OCI-LY1 (cell line): ENCODE measurements around the gene BPIFB4.

Experiments used
- CTCF ChIP-seq: fragments of 200-600 bp; sonication (generic), shearing (Covaris generic); IDR thresholded peaks from 2 replicates; pipeline ENCODE4 v1.5.1; 2017; ENCODE audit warnings: mild to moderate bottlenecking, antibody characterized with exemption, low read length, moderate library complexity, mixed read lengths
- EZH2 ChIP-seq: fragments of 200-600 bp; sonication (generic), shearing (Covaris generic); IDR thresholded peaks from 2 replicates; pipeline ENCODE4 v1.8.0; 2017; ENCODE audit warnings: borderline replicate concordance, mixed run types, mild to moderate bottlenecking, antibody characterized with exemption, low read length, moderate library complexity, mixed read lengths

- TF ChIP-seq CTCF, result no peak
- TF ChIP-seq EZH2, result no peak
Observed at GRCh38 chr20:33095249-33095648, 15.8 kb downstream of the BPIFB4 start.
